ENCODE results near the gene SPTBN4.

Gene SPTBN4

DNA sequence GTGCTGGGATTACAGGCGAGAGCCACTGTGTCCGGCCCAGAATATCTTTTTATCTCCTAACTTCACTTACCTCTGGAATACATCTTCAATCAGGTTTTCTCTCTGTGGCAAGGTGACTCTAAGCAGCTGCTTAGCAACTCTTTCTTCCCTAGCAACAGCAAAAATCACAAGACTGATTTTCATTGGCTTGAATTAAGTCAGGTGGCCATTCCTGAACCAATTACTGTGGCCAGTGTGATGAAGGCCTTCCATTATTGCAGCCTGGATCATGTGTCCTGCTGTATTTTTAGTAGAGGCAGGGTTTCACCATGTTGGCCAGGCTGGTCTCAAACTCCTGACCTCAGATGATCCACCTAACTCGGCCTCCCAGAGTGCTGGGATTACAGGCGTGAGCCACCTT lies 125.4 kb downstream of the SPTBN4 start:
- DNase-seq: no peak

DNA sequence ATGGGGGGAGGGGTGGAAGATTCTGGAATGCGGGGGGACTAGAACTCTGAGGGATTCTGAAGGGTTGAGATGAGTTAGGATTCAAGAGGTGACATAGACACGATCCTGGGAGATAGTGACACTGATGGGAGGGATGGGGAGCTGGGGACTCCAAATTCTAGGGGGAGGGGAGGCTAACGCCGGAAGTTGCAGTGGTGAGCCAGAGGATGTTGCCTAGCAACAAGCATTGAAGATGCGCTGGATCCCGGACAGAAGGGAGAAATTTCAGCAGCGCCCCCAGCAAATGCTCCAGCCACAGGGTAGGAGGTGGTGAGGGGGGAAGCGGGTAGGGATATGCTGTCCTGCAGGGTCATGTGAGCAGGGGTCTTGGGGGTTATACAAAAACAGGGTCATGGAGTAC lies 127.5 kb downstream of the SPTBN4 start:
- DNase-seq: no peak

DNA sequence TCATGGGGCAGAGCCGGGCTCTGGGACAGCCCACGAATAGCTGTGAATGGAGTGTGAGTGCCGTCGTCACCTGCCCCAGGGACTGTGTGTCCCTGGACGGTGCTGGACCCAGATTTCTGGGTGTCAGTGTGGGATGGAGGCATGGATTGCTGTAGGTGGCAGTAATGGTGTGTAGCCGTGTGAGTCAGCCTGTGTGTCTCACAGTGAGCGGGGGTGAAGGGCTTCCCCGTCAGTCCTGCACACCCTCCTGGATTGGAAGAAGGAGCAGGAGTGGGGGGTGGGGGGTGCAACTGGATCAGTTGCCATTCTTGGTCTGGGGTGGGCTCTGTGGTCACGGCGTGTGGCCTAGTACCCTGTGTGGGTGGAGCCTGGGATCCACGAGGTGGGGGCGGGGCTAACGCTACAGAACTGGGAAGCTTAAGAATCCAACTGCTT lies 127.9 kb downstream of the SPTBN4 start:
- DNase-seq: no peak

DNA sequence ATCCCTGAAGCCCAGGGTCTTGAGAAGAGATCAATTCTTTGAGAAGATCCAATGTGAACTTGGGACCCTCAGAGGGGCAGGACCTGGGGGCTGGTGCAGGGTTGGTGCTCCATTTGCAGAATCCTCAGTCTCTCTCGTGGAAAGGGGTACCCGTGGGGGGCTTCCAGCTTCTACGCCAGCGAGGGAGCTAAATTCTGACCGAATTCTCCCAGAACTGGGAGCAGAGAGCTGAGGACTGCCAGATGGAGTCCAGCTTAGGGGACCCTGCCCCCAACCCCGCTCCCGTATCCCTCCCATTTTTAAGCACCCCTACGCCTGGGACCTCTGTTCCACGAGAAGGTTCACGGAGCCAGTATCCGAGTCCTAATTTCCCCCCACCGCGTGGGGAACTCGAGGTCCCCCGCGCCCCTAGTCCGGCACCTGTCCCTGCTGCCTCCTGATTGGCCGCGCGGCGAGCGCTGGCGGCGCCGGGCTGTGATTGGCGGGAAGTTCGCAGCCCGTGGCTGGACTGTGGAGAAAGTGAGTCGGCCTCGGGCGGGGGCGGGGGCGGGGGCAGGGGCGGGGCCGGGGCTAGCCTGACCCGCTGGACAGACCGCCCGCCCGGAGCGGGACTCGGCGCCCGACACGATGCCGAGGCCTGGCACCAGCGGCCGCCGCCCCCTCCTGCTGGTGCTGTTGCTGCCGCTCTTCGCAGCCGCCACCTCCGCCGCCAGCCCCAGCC lies 130.0 kb downstream of the SPTBN4 start:
- no peak for DNase-seq

DNA sequence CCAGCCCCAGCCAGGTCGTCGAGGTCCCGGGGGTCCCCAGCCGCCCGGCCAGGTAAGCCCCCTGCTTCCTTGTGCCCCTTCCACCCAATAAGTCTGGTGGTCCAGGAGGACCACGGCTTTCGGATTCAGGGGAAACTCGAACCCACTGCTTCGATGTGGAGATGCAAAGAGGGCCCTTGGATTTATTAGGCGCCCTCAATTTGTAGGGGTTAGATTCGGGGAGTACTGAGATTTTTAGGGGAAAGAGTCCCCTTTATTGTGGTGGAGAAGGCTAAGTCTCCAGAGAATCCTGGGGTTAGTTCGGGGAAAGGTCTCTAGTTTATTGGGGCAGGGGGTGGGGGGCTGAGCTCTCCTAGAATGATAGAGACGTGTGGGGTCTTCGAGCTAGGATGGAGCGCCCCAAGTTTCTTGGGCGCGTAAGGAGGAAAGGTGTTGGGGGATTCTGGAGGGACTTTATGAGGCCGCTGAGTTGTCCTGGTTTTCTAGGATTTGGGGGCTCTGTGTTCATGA lies 130.6 kb downstream of the SPTBN4 start:
- no peak for DNase-seq

DNA sequence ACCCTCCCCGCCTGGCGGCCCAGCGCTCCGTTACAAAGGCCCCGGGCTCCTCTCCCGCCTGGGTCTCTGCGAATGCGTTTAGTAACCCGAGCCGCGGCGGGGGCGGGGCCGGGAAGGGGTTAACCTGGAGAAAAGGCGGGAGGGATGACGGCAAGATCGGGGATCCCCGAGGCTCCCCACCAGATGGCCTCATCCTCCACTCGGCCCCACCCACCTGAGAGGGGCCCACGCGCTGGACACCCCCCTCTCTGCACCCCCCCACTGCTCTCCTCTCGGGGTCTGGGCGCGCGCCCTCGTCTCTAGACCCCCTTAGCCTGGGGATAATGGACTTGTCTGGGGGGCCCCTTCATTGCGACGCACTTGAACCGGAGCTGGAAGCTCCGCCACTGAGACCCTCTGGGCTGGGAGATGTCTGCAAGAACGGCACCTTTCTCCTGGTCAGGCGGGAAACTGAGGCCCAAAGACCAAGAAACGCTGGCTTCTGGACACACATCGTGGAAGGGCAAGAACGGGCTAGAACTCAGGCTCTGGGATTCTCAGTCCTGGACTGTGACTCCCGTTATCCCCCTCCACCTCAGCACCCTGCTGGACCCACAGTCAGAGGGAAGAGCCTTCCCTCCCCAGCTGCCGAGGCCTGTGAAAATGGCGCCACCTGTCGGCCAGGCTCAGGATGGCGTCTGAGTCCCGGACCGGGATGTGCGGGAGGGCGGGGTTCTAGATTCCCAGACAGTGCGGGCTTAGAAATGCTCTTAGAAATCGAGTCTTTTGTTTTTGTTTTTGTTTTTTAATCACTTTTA lies 131.5 kb downstream of the SPTBN4 start:
- DNase-seq: peak; percentile 90

DNA sequence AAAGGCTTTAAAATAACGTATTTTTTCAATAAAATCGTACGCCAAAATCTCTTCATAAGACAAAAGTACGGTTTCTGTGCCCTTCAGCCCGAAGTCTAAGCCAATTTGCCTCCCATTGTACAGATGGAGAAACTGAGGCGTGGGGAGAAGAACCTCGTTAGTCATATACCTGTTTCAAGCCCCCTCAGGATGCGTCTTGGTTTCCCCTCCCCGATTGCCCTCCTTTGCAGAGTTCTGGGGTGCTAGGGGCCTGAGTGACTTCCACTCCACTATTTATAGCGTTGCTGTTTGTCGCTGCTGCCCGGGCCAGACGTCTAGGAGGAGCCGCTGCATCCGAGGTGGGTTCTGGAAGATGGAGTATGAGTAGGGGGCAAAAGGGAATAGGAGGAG lies 132.1 kb downstream of the SPTBN4 start:
- DNase-seq: no peak

DNA sequence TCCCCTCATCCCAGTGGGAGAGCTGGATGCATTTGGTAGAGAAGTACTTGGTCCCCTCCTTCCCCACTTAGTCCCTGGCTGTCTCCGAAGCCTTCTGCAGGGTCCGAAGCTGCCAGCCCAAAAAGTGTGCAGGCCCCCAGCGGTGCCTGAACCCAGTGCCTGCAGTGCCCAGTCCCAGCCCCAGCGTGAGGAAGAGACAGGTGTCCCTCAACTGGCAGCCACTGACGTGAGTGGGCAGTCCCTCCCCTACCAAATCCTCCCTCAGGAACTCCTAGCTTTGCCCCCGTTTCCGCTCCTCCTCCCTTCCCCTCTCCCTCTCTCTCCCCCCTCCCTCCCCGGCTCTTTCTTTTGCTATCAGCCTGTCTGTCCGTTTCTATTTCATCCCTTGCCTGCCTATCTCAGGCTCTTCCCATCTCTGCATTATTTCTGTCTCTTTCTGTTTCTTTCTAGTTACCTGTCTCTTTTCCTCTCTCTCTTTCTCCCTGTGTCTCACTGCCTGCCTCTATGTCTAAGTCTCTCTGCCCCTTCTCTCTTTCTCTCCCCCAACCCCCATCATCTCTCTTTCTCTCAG lies 132.6 kb downstream of the SPTBN4 start:
- DNase-seq: no peak

DNA sequence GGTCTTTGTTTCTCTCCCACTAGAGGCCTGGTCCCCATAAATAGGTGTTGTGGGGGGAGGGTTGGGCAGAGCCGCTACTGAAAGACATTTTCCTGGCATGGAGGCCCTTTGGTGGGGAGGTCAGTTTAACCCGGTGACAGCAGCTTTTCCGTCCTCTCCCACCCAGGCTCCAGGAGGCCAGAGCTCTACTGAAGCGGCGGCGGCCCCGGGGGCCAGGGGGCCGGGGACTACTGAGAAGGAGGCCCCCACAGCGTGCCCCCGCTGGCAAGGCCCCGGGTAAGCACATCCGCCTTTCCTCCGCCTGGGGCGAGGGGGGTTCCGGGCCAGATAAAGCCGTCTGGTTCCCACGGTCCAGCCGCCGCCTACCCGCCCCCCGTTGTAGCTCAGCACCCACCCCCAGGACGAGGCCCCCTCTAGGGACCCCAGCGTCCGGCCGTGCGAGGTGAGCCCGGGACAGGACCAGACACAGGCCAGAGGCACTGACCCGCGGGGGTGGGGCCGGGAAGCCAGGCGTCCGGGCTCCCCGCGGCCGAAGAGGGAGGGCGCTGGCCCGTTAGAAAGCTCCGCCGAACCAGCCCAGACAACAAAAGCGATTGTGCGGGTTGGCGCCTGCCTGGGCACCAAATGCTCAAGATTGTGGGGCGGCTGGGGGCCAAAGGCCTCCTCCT lies 133.2 kb downstream of the SPTBN4 start:
- DNase-seq: no peak

DNA sequence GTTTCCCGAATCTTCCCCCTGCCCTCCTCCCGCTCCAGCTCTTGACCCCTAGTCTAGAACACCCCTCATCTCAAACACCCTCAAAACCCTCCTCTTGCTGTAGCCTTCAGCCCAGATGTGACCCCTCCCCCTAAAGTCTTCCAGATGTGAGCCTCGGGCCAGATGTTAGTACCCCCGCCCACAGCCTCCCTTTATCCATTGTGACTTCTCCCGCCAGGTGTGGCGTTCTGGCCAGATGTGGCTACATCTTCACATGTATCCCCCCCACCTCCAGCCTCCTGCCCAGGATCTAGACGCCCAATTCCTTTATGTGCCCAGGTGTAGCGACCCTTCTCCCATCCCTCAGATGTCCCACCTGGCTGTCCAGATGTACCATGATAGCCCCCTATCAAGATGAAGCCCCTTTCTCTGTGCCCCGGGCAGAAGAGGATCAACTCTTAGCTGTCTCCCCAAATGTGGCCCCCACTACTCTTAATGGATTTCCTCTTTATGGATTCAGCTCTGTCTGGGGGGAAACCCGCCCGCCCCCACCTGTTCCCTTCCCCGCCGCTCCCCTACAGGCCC lies 133.9 kb downstream of the SPTBN4 start:
- DNase-seq: no peak

DNA sequence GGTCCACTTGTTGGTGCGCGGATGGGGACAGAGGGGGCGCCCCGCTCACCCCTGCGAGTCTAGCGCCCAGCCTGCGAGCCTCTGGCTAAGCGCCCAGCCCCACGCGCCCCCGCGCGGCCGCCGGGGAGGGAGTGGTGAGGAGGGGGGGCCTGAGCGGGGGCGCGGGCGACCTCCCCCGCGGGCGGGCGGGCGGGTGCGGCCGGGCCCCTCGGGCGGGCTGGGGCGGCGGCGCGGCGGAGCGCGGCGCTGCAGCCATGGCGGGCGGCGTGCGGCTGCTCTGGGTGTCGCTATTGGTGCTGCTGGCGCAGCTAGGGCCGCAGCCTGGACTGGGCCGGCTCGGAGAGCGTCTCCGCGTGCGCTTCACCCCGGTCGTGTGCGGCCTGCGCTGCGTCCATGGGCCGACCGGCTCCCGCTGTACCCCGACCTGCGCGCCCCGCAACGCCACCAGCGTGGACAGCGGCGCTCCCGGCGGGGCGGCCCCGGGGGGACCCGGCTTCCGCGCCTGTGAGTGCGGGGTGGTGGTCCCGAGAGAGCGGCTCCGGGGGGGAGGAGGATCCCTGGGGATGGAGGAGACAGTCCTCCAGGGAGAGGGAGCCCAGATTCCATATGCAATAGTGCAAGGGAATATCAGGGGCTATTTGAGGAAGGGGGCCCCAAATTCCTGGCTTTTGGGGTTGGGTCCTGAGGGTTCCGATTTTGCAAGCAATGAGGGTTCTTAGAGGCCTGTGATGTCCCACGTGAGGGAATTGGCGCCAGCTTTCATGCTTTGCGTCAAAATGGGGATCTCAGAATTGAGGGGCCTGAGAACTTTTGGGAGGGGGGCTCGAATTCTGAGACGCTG lies 134.6 kb downstream of the SPTBN4 start, which contains the start of gene LTBP4:
LTBP4 (plus strand) TSS at position 236 of the 841 bp plus-strand sequence; CDS start at position 255, 19 bp downstream.
- no peak for DNase-seq

DNA sequence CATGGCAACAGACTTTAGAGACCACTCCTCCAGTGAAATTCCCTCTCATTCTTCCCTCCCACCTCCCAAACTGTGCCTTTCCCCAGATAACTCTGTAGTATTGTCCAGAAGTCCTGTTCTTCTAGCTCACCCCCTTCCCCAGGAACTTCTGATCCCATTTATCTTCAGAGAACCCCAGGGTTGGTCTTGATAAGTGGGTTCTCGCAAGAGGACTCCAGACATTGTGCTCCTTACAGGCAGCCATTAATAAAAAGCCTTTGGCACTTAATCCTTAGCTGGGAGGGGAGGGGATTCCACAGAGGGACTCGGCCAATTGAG lies 136.2 kb downstream of the SPTBN4 start:
- no peak for DNase-seq

DNA sequence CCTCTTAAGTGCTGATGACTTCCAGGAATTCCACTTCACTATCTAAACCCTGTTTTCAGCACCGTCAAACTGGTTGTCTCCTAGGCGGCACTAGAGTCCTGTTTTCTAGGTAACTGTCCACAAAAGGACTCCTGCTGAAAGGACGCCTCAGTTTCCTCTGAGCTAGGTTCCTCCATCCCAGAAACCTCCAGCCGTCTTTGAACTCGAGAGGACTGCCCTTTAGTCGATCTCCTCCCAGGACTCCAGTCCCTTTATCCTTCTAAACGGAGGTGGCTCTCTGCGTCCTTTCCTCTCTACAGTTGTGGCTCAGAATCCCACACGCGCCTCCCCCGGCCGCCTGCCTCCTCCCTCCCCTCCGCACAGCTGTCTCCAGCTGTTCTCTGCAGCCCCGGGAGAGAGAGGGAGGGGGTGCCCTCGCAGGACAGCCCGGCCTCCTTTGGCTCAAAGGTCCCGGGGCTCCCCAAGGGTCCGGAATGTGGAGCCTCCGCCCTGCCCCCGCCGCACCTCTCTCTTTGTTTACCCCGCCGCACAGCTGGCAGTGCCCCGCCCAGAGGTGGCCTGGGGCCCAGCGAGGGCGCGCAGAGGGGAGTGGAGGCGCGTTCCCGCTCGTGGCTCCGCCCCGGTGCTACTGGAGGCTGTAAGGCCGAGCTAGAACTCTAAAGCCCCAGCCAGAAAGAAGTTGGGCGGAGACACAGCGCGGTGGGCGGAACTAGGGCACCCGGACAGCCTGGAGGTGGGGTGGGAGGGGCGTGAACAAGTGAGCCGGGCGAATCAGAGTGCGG lies 136.8 kb downstream of the SPTBN4 start:
- DNase-seq: peak; percentile 96

DNA sequence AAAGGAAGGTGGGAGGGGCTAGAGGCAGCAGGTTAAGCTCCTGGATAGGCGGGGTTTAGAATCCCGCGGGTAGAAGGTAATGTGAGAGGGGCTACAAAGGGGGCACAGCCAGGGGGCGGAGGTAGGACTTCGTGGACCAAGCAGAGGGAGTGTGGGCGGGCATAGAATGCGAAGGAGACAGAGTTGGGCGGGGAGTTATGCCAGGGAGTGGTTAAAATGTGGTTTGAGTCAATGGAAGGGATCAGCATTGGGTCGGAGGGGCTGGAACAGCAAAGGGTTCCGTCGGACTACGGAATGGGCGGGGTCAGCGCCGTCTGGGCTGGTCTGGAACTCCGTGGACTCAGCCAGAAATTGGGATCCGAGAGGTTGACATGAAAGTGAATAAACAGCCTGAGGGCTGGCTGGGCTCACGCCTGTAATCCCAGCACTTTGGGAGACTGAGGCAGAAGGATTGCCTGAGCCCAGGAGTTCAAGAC lies 137.4 kb downstream of the SPTBN4 start:
- no peak for DNase-seq

DNA sequence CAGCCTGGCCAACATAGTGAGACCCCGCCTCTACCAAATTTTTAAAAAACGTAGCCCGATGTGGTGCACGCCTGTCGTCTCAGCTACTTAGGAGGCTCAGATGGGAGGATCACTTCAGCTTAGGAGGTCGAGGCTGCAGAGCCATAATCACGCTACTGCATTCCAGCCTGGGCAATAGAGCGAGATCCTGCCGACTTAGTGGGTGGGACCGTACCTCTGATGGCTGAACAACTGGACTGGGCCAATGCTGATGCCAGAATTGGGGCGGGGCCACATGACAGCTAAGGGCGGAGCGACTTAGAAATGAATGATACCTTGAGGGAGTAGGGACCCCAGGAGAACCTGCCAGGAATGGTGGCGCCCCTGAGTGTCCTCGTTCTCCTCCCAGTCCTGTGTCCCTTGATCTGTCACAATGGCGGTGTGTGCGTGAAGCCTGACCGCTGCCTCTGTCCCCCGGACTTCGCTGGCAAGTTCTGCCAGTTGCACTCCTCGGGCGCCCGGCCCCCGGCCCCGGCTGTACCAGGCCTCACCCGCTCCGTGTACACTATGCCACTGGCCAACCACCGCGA lies 137.9 kb downstream of the SPTBN4 start:
- no peak for DNase-seq

DNA sequence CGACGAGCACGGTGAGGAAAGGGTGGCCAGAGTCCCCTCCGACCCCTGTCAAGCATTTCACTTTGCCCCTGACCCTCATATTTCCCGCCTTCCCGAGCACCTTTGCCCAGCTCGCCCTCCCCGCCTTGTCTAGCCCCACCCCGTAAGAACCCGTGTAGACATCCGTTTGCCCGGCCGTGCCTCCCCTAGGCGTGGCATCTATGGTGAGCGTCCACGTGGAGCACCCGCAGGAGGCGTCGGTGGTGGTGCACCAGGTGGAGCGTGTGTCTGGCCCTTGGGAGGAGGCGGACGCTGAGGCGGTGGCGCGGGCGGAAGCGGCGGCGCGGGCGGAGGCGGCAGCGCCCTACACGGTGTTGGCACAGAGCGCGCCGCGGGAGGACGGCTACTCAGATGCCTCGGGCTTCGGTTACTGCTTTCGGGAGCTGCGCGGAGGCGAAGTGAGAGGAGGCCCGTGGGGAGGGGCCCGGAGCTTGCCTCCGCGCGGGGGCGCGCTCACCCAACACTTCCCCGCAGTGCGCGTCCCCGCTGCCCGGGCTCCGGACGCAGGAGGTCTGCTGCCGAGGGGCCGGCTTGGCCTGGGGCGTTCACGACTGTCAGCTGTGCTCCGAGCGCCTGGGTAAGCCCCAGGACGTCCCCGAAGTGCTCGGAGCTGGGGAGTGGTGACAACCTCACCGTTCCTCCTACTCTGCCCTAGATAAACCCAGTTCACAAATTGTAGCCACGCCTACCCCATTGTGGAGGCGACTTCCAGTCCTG lies 138.6 kb downstream of the SPTBN4 start:
- peak; percentile 76 for DNase-seq

DNA sequence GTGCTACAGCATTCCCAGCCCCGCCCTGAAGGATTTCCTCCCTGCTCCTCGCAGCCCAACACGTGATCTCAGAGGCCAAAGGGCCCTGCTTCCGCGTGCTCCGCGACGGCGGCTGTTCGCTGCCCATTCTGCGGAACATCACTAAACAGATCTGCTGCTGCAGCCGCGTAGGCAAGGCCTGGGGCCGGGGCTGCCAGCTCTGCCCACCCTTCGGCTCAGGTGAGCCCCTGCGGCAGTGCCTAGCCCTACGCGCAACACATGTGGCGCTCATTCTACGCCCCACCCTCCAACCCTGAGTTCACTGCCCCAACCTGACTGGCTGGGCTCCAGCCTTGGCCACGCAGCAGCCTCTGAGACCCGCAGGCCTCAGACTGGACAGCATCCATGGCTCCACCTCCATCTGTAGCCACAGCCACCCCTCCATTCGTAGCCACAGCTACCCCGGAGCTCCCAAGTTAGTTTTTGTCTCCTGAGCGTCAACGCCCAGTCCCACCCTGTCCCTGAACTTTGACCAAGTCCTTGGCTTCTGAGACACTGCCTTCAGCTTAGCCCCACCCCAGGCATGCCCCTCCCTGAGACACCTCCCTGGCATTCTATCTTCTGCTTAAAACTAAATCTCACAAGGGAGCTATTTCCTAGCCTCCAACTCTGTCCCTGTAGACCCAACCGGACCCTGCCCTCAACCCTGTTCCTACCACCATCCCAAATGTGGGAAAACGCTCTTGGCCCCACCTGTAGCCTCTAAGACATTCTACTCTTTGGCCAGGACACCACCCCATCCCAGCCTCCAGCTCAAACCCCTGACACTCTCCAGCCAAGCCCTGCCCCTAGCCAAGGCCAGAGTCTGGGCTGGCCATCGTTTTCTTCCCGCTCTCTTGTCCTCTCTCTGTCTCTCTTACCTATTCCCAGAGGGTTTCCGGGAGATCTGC lies 140.8 kb downstream of the SPTBN4 start:
- DNase-seq: no peak

DNA sequence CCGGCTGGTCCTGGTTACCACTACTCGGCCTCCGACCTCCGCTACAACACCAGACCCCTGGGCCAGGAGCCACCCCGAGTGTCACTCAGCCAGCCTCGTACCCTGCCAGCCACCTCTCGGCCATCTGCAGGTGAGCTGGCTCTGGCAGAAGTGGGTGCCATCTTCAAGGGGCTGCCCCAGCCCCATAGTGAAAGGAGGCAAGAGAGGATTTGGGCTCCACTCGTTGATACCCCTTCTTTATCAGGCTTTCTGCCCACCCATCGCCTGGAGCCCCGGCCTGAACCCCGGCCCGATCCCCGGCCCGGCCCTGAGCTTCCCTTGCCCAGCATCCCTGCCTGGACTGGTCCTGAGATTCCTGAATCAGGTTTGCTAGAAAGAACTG lies 141.4 kb downstream of the SPTBN4 start:
- DNase-seq: no peak

DNA sequence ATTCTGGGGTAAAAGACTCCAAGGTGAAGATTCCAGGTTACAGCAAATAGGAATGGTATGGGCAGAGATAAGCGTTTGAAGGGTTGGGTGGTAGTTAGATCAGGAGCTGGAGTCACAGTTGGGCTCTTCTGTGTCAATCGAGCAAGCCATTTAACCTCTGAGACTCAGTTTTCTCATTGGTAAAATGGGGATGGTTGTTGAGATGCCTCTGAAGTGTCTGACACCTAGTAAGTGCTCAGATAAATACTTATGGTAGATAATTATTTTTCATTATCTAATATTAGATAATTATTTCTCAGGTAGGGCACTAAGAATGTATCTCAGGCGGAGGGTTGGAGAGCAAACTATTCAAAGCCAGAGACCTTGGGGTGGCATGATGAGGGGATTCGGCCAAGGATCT lies 142.2 kb downstream of the SPTBN4 start:
- DNase-seq: no peak
